K562 (cell line): ENCODE results near the gene ADCY5. TPM values are rescaled to one million over a fixed set of nuclear protein-coding genes. Genes with fewer than 3 reads are reported as not detected.

Source experiments
- ATAC-seq: fragments of 200-7000 bp; cut with Tn5 transposase; 3 replicates; pipeline ENCODE4 v1.9.1; 2020; ENCODE audit warnings: moderate library complexity
- BruUV-seq: library from RNA; stranded (reverse); fragments of 400-500 nt; replicated peaks from 2 replicates; lab custom pipeline; 2021; lab: Mats Ljungman, UMichigan
- CTCF ChIA-PET: fragments of 300-600 bp; formaldehyde crosslinking; extraction: SDS; loops from one replicate; lab custom pipeline; 2021; ENCODE audit warnings: low intra/inter-chr PET ratio; lab: Yijun Ruan, JAX
- POLR2A ChIA-PET: fragments of 300-600, 350-650 bp; sonication (Branson Sonifier 250); formaldehyde crosslinking; extraction: SDS; loops from one replicate; lab custom pipeline; 2021; ENCODE audit warnings: antibody characterized with exemption, inconsistent platforms; lab: Yijun Ruan, JAX
- DNase-seq, 4 experiments: peaks; one replicate each; pipeline versions ENCODE4 v3.0.0 to v3.0.0-alpha.2; 2011 to 2018; ENCODE audit warnings: low spot score in 3 of 4, mixed read lengths in 3 of 4; ENCODE audit errors: extremely low read depth in 1 of 4
- FAIRE-seq: peaks from 2 replicates; lab custom pipeline; 2011; peaks lifted over from hg19 to GRCh38; lab: Jason Lieb, UNC
- H2AFZ ChIP-seq: 2 replicates; pipeline ENCODE4 v1.6.0; 2011; ENCODE audit warnings: low read depth, low read length, control low read depth, inconsistent platforms
- H3K27ac ChIP-seq: fragments of 200-600 bp; 3 replicates; pipeline ENCODE4 v1.8.0; 2011; ENCODE audit warnings: low read depth, mild to moderate bottlenecking, control low read depth, inconsistent platforms, low read length, moderate library complexity, mixed read lengths; ENCODE audit errors: extremely low read depth
- H3K27me3 ChIP-seq, 2 experiments: fragments of 300-600 bp in 1 of 2; 2 replicates in 1 of 2; 3 replicates in 1 of 2; pipeline versions ENCODE4 v1.6.0 to v1.8.0; 2011; ENCODE audit warnings: inconsistent platforms in 2 of 2, low read length in 2 of 2, mild to moderate bottlenecking in 1 of 2, mixed read lengths in 1 of 2, moderate library complexity in 1 of 2; ENCODE audit not compliant: control insufficient read depth in 2 of 2, insufficient read depth in 2 of 2
- H3K36me3 ChIP-seq: fragments of 300-600 bp; 3 replicates; pipeline ENCODE4 v1.8.0; 2011; ENCODE audit warnings: mild to moderate bottlenecking, low read length, inconsistent platforms; ENCODE audit not compliant: control insufficient read depth, insufficient read depth
- H3K4me1 ChIP-seq, 2 experiments: fragments of 200-600 bp in 1 of 2; replicated peaks in 1 of 2; 2 replicates in 1 of 2; 3 replicates in 1 of 2; pipeline versions ENCODE4 v1.5.1 to v1.8.0; 2011; ENCODE audit warnings: inconsistent platforms in 2 of 2, low read length in 2 of 2, mild to moderate bottlenecking in 1 of 2, mixed read lengths in 1 of 2, moderate library complexity in 1 of 2; ENCODE audit not compliant: control insufficient read depth in 2 of 2, insufficient read depth in 2 of 2
- H3K4me2 ChIP-seq: 2 replicates; pipeline ENCODE4 v1.6.1; 2011; ENCODE audit warnings: low read length, control low read depth, inconsistent platforms, mixed read lengths; ENCODE audit not compliant: insufficient read depth
- H3K4me3 ChIP-seq: fragments of 200-600 bp; sonication (generic), shearing (Covaris generic); 2 replicates; pipeline ENCODE4 v1.5.1; 2016; ENCODE audit warnings: control low read depth, inconsistent platforms
- H3K79me2 ChIP-seq: fragments of 200-600 bp; 3 replicates; pipeline ENCODE4 v1.8.0; 2011; ENCODE audit warnings: low read length, inconsistent platforms; ENCODE audit not compliant: control insufficient read depth, insufficient read depth
- H3K9ac ChIP-seq, 2 experiments: 2 replicates each; pipeline versions ENCODE4 v1.6.0 to v1.6.1; 2011; ENCODE audit warnings: low read depth in 2 of 2, low read length in 2 of 2, control low read depth in 1 of 2, inconsistent platforms in 1 of 2, mild to moderate bottlenecking in 1 of 2, mixed read lengths in 1 of 2; ENCODE audit not compliant: insufficient read depth in 1 of 2
- H3K9me1 ChIP-seq: one replicate; pipeline ENCODE4 v1.6.0; 2011; ENCODE audit warnings: inconsistent platforms, mild to moderate bottlenecking, low read length, moderate library complexity; ENCODE audit not compliant: control insufficient read depth, insufficient read depth
- H3K9me3 ChIP-seq: replicated peaks from 2 replicates; pipeline ENCODE4 v1.5.1; 2011; ENCODE audit warnings: low read depth, low read length, inconsistent platforms; ENCODE audit not compliant: control insufficient read depth, insufficient read depth
- H4K20me1 ChIP-seq: replicated peaks from 2 replicates; pipeline ENCODE4 v1.6.1; 2011; ENCODE audit warnings: low read length, inconsistent platforms, mixed read lengths; ENCODE audit not compliant: control insufficient read depth, insufficient read depth
- ARID3B ChIP-seq: fragments of 250-450 bp; sonication (Bioruptor Pico); IDR thresholded peaks from 2 replicates; pipeline ENCODE4 v1.4.0; 2020; ENCODE audit warnings: borderline replicate concordance
- BACH1 ChIP-seq: fragments of 200-800 bp; sonication (Bioruptor generic); IDR thresholded peaks from 2 replicates; pipeline ENCODE4 v1.6.1; 2016; ENCODE audit warnings: missing genetic modification characterization, missing compliant biosample characterization
- CBX5 ChIP-seq: IDR thresholded peaks from 2 replicates; pipeline ENCODE4 v1.6.1; 2014; ENCODE audit warnings: low read depth, borderline replicate concordance
- KLF6 ChIP-seq: fragments of 250-450 bp; sonication (Bioruptor Pico); IDR thresholded peaks from 2 replicates; pipeline ENCODE4 v1.4.0; 2020; ENCODE audit warnings: mild to moderate bottlenecking, moderate library complexity, borderline replicate concordance
- STAT5B ChIP-seq: fragments of 250-450 bp; sonication (Bioruptor Pico); IDR thresholded peaks from 2 replicates; pipeline ENCODE4 v1.8.0; 2021; ENCODE audit warnings: mild to moderate bottlenecking, inconsistent platforms
- ZNF280B ChIP-seq: fragments of 250-450 bp; sonication (Bioruptor Pico); IDR thresholded peaks from 2 replicates; pipeline ENCODE4 v1.5.1; 2021; ENCODE audit warnings: mild to moderate bottlenecking
- ZNF436 ChIP-seq: fragments of 250-450, 450-650 bp; sonication (Bioruptor Pico); formaldehyde crosslinking; IDR thresholded peaks from 2 replicates; pipeline ENCODE4 v1.7.0; 2020; ENCODE audit warnings: mild to moderate bottlenecking
- ZNF449 ChIP-seq: fragments of 250-450 bp; sonication (Bioruptor Pico); IDR thresholded peaks from 2 replicates; pipeline ENCODE4 v1.8.0; 2022; ENCODE audit warnings: moderate library complexity, mild to moderate bottlenecking, inconsistent platforms
- ZNF717 ChIP-seq: fragments of 250-450 bp; sonication (Bioruptor Pico); IDR thresholded peaks from 2 replicates; pipeline ENCODE4 v1.5.0; 2021
- WGBS: fragments of 100-300 bp; shearing (Covaris generic); methylation state at CpG from one replicate; pipeline ENCODE4 v1.1.6; 2016; ENCODE audit warnings: low coverage, mixed read lengths; ENCODE audit not compliant: insufficient coverage; ENCODE audit errors: missing lambda C conversion rate; 5-methylcytosine and 5-hydroxymethylcytosine counted together
- in situ Hi-C: fragments of 300-500 bp; cut with MboI; formaldehyde crosslinking; loops from 4 replicates; pipeline ENCODE4 v1.15.0; 2018; ENCODE audit warnings: inconsistent platforms, mixed read lengths
- intact Hi-C: fragments of 100-400 bp; cut with micrococcal nuclease; formaldehyde crosslinking; loops from 2 replicates; pipeline ENCODE4 v1.14.2; 2022
- polyA plus RNA-seq, 8 experiments: library from polyadenylated mRNA; depleted of rRNA in 4 of 8; stranded (reverse) in 5 of 8; unstranded in 3 of 8; fragments of >200 nt; fragmentation: Nextera tagmentation in 2 of 8; fragmentation: Illumina TruSeq in 1 of 8; extraction: Ambion mirVana in 2 of 8; extraction: Trizol in 1 of 8; gene quantifications; 2 replicates each; pipeline versions ENCODE4 v1.2.1 to v1.2.3, GENCODE V29; 2011 to 2014; ENCODE audit warnings: inconsistent platforms in 1 of 8, missing spikeins in 1 of 8
- total RNA-seq, 7 experiments: library from RNA; depleted of rRNA in 6 of 7; stranded (reverse); fragments of >200 nt in 6 of 7; fragmentation: Illumina TruSeq in 2 of 7; extraction: Trizol in 2 of 7; gene quantifications; 2 replicates each; pipeline versions ENCODE4 v1.2.1 to v1.2.3, GENCODE V29; 2011 to 2021; ENCODE audit warnings: low replicate concordance in 1 of 7
- TF ChIP-seq, protein P1 (sequence below), 2 experiments: fragments of 450-650 bp; formaldehyde crosslinking in 1 of 2; IDR thresholded peaks; 2 replicates each; pipeline versions ENCODE4 v1.4.0 to v1.6.1; 2014 to 2020; ENCODE audit warnings: mild to moderate bottlenecking in 2 of 2, borderline replicate concordance in 1 of 2, low read depth in 1 of 2

The ADCY5 gene
- total and polyA plus RNA-seq, 9 of the 15 experiments (the other 6 are each of a cell fraction or from before 2014, with no cell fraction given): under 0.01 TPM; not detected in 8

GRCh38 chr3:123296261-123296660 lies 152.6 kb downstream of the ADCY5 start:
- ATAC-seq (no peak), DNase-seq (no peak), FAIRE-seq (no peak)
- Histone ChIP-seq H3K4me1 (no peaks in the 10 kb centered on the region; a peak in 1 of 5 replicates), H3K27ac (no peak overlapping the region), H3K9me1 (no peaks in the 10 kb centered on the region), H2AFZ (no peak overlapping the region), H3K4me3 (no peak overlapping the region), H3K79me2 (no peaks in the 10 kb centered on the region), H3K9me3 (no peaks in the 10 kb centered on the region), H3K27me3 (peaks cover 2 to 61% of the 10 kb centered on the region in 2 experiments; a peak in 2 of 5 replicates), H3K9ac (no peak overlapping the region), H3K4me2 (no peak overlapping the region), H3K36me3 (no peaks in the 10 kb centered on the region), H4K20me1 (no peaks in the 10 kb centered on the region)
- in situ Hi-C loops: no loop called here
- ChIA-PET CTCF (no interaction called here), POLR2A (no interaction called here)
- intact Hi-C loops: no loop called here
- WGBS: 0% methylated on average over 6 of the region's 7 CpGs
- no TSS peak for BruUV-seq
- TF ChIP-seq ARID3B: no peak
- no peak for TF ChIP-seq KLF6 (CRISPR knock-in tag)
- TF ChIP-seq ZNF280B (CRISPR knock-in tag): no peak
- no peak for TF ChIP-seq CBX5
- no peak for TF ChIP-seq ZNF436 (CRISPR knock-in tag)
- TF ChIP-seq ZNF717: no peak
- TF ChIP-seq, protein P1, sequence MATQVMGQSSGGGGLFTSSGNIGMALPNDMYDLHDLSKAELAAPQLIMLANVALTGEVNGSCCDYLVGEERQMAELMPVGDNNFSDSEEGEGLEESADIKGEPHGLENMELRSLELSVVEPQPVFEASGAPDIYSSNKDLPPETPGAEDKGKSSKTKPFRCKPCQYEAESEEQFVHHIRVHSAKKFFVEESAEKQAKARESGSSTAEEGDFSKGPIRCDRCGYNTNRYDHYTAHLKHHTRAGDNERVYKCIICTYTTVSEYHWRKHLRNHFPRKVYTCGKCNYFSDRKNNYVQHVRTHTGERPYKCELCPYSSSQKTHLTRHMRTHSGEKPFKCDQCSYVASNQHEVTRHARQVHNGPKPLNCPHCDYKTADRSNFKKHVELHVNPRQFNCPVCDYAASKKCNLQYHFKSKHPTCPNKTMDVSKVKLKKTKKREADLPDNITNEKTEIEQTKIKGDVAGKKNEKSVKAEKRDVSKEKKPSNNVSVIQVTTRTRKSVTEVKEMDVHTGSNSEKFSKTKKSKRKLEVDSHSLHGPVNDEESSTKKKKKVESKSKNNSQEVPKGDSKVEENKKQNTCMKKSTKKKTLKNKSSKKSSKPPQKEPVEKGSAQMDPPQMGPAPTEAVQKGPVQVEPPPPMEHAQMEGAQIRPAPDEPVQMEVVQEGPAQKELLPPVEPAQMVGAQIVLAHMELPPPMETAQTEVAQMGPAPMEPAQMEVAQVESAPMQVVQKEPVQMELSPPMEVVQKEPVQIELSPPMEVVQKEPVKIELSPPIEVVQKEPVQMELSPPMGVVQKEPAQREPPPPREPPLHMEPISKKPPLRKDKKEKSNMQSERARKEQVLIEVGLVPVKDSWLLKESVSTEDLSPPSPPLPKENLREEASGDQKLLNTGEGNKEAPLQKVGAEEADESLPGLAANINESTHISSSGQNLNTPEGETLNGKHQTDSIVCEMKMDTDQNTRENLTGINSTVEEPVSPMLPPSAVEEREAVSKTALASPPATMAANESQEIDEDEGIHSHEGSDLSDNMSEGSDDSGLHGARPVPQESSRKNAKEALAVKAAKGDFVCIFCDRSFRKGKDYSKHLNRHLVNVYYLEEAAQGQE (IDR thresholded peaks at IDR 0.05; ENCODE audit: borderline replicate concordance): no peak
- TF ChIP-seq, protein P1 (CRISPR knock-in tag; IDR thresholded peaks at IDR 0.05; ENCODE audit: low read depth): no peak
- no peak for TF ChIP-seq STAT5B
- TF ChIP-seq BACH1 (tag): no peak
- TF ChIP-seq ZNF449 (CRISPR knock-in tag): no peak
